ENCODE data around the gene MEIOC. TPM values are rescaled to one million over a fixed set of nuclear protein-coding genes. Genes with fewer than 3 reads are reported as not detected.
A peak's percentile ranks its signal among the peaks of the same experiment; 100 is the strongest.

The MEIOC gene
- total and polyA plus RNA-seq, 9 of the 15 experiments (the other 6 are each of a cell fraction or from before 2014, with no cell fraction given), result 0.04 to 0.23 (median 0.06) TPM; not detected in 5

GRCh38 chr17:44708401-44709263 is 52.4 kb downstream of the MEIOC start, which contains the start of gene DBF4B (continued):
- TF ChIP-seq NFE2L1 (tag; IDR thresholded peaks at IDR 0.05; ENCODE audit: borderline replicate concordance, low read depth), result no peak
- 0 out of 2 replicates have a peak, but pooled peaks have one; percentile 58 for TF ChIP-seq THRAP3 (IDR thresholded peaks at IDR 0.05; ENCODE audit: borderline replicate concordance)
- TF ChIP-seq ILF3 (IDR thresholded peaks at IDR 0.05; ENCODE audit: borderline replicate concordance), result no peak
- no peak for TF ChIP-seq MAFG (tag; conservative IDR thresholded peaks at IDR 0.05)
- TF ChIP-seq TCF15 (CRISPR knock-in tag; IDR thresholded peaks at IDR 0.05), result no peak
- TF ChIP-seq TFAM (CRISPR knock-in tag; conservative IDR thresholded peaks at IDR 0.05), result no peak
- no peak for TF ChIP-seq DDX20 (tag; IDR thresholded peaks at IDR 0.05; ENCODE audit: low read depth)
- TF ChIP-seq EZH2 (IDR thresholded peaks at IDR 0.05; ENCODE audit: borderline replicate concordance, low read depth, low read length), result no peak
- TF ChIP-seq MCM5 (IDR thresholded peaks at IDR 0.05; ENCODE audit: low read depth), result no peak
- TF ChIP-seq ZNF518B (CRISPR knock-in tag; IDR thresholded peaks at IDR 0.05), result no peak
- no peak for TF ChIP-seq PATZ1 (CRISPR knock-in tag; IDR thresholded peaks at IDR 0.05; ENCODE audit: borderline replicate concordance)
- peak; percentile 86 for TF ChIP-seq KDM5B (IDR thresholded peaks at IDR 0.05; ENCODE audit: insufficient replicate concordance, low read depth, low read length)
- no peak for TF ChIP-seq BRF2 (IDR thresholded peaks at IDR 0.05; ENCODE audit: borderline replicate concordance, insufficient read depth, insufficient read length)
- TF ChIP-seq THAP7 (CRISPR knock-in tag; IDR thresholded peaks at IDR 0.05), result no peak
- TF ChIP-seq ZNF699 (CRISPR knock-in tag; IDR thresholded peaks at IDR 0.05; ENCODE audit: insufficient replicate concordance), result no peak

All from K562 (cell line).